ENCODE results near the gene NBAS. TPM values are rescaled to one million over a fixed set of nuclear protein-coding genes. Genes with fewer than 3 reads are reported as not detected.

The NBAS gene
- total and polyA plus RNA-seq, 8 donors, result 26.6 to 36.7 (median 31.1) TPM

GRCh38 chr2:15532996-15533395 lies 28.1 kb downstream of the NBAS start:
- Histone ChIP-seq H3K27me3 (no peaks in the 10 kb centered on the region), H3K36me3 (peaks cover 0 to 8% (median 0%) of the 10 kb centered on the region in 3 donors), H3K4me3 (no peak overlapping the region), H3K4me1 (no peaks in the 10 kb centered on the region), H3K9me3 (no peaks in the 10 kb centered on the region), H3K27ac (no peak overlapping the region)
- intact Hi-C loops (cut with DNase I), result no loop called here
- WGBS, 2 donors, result 92 to 98% methylated on average over 5 of the region's 5 CpGs
- FAIRE-seq (no peak), DNase-seq (no peak), ATAC-seq (no peak)
- TF ChIP-seq CTCF (IDR thresholded peaks at IDR 0.05), result no peak

- no peak for ATAC-seq
- no peak for TF ChIP-seq CTCF (IDR thresholded peaks at IDR 0.05)
- H3K4me3 ChIP-seq, result no peak overlapping the region
- H3K36me3 ChIP-seq, result peaks cover 0 to 8% (median 0%) of the 10 kb centered on the region in 3 donors
- 88 to 90% methylated on average over 7 of the region's 7 CpGs for WGBS, 2 donors
- FAIRE-seq, result no peak
- no peak overlapping the region for H3K27ac ChIP-seq
- no peak for DNase-seq
- no peaks in the 10 kb centered on the region for H3K9me3 ChIP-seq
- no peaks in the 10 kb centered on the region for H3K4me1 ChIP-seq
- intact Hi-C loops (cut with DNase I), result no loop called here
- H3K27me3 ChIP-seq, result no peaks in the 10 kb centered on the region
Observed at GRCh38 chr2:15531095-15531854, 29.9 kb downstream of the NBAS start.

- no peak for FAIRE-seq
- Histone ChIP-seq H3K9me3 (no peaks in the 10 kb centered on the region), H3K27ac (no peak overlapping the region), H3K27me3 (no peaks in the 10 kb centered on the region), H3K36me3 (peaks cover 0 to 6% (median 0%) of the 10 kb centered on the region in 3 donors), H3K4me3 (no peak overlapping the region), H3K4me1 (no peaks in the 10 kb centered on the region)
- DNase-seq, result no peak
- 90 to 96% methylated on average over 6 of the region's 6 CpGs for WGBS, 2 donors
- ATAC-seq, result no peak
- intact Hi-C loops (cut with DNase I), result no loop called here
- no peak for TF ChIP-seq CTCF (IDR thresholded peaks at IDR 0.05)
Observed at GRCh38 chr2:15527074-15527739, 33.9 kb downstream of the NBAS start.

GRCh38 chr2:15521641-15522181 lies 39.4 kb downstream of the NBAS start:
- FAIRE-seq, result no peak

More at GRCh38 chr2:15521641-15522181, 39.4 kb downstream of the NBAS start:
- no peak for TF ChIP-seq CTCF (IDR thresholded peaks at IDR 0.05)
- Histone ChIP-seq H3K27ac (no peak overlapping the region), H3K9me3 (no peaks in the 10 kb centered on the region), H3K4me1 (no peaks in the 10 kb centered on the region), H3K4me3 (no peak overlapping the region), H3K36me3 (peaks cover 0 to 6% (median 0%) of the 10 kb centered on the region in 3 donors), H3K27me3 (no peaks in the 10 kb centered on the region)
- intact Hi-C loops (cut with DNase I), result no loop called here
- WGBS, 2 donors, result 78 to 81% methylated on average over 2 of the region's 2 CpGs
- ATAC-seq, result peak in 2 of 4 donors; percentile 30 to 52
- no peak for DNase-seq
